Fibroblast of skin of left quadriceps (primary cell): ENCODE data around the gene CD83.

Source experiments
- DNase-seq, 2 experiments: peaks; one replicate each; pipeline ENCODE4 v3.0.0-alpha.2; 2013; ENCODE audit warnings: low read depth in 2 of 2

The CD83 gene

GRCh38 chr6:14091339-14091978 lies 26.1 kb upstream of the CD83 start:
- DNase-seq: no peak

DNA sequence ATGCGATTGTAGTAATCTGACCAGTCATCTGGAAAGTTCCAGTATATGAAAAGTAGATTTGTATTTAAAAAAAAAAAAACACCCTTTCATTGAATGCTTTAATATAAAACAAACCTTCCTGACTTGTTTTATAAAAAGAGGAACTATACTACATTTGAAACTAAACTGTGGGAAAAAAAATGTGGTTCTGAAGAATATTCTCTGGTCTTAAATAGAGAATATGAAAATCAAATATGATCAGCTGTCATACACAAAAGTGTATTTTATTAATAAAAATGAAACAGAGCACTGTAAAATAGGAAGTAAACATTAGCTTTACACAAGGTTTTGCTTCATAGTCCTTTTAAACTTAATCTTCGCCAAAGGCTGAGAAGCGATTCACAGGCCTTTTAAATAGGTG lies 25.3 kb upstream of the CD83 start:
- no peak for DNase-seq

DNA sequence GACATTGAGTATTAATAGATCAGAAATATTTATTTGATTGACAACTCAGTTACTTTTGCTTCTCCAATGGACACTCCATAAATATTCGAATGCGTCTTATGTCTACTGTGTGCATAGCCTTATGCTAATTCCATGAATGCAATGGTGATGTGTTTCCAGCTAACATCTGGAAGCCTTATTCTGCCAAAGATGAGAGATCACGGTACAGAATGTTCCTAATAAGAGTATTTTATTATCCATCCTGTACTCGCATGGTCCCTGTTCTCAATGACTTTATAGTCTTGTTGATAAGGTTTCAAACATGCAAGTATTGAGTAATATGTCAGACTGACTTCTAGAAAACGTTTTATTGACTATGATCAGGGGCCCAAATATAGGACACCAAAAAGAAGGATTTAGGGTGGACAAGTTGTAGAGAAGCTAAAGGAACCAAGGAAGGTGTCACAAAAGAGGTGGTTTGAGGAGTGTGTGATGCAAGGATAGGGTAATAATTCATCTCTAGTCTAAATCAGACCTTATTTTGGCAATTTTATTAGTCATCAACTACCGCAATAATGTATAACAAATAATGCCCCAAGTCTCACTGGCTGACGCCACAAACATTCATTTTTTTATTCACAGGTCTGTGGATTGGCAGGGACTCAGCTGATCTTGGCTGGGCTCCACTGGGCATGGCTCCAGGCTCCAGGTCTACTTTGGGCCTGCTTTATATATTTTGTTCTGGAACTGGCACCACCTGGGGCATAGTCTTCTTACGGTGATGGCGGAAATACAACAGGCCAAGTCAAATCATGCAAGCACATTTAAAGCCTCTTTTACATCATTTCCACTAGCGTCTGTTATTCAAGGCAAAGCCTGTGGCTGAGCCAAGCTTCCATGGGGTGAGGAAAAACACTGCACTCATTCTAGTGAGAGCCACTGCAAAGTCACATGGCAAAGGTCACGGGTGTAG lies 24.5 kb upstream of the CD83 start:
- no peak for DNase-seq

GRCh38 chr6:14094721-14095120 lies 22.9 kb upstream of the CD83 start:
- DNase-seq: no peak

GRCh38 chr6:14095437-14095836 lies 22.1 kb upstream of the CD83 start:
- DNase-seq: no peak

GRCh38 chr6:14100138-14100537 lies 17.4 kb upstream of the CD83 start:
- DNase-seq: no peak

- no peak for DNase-seq
Observed at GRCh38 chr6:14100966-14101365, 16.6 kb upstream of the CD83 start.

GRCh38 chr6:14102383-14102782 lies 15.2 kb upstream of the CD83 start:
- no peak for DNase-seq

DNA sequence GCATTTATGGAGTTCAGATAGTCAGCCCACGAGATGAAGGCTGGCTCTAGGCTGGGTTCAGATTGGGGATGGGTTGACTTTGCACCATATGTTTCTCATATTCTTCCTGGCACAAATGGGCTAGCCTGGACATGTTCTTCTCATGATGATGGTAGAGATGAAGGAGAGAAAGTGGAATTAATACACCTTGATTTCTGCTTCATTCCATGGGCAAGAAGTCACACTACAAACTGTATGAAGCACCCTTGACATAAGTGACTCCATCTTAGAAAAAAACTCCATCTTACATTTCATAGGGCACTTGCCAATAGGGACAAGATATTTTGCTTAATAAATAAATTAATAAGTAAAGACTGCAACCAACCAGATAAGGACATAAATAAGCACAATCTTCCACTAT lies 12.0 kb upstream of the CD83 start:
- no peak for DNase-seq

- DNase-seq: no peak
Observed at GRCh38 chr6:14107000-14107399, 10.6 kb upstream of the CD83 start.

DNA sequence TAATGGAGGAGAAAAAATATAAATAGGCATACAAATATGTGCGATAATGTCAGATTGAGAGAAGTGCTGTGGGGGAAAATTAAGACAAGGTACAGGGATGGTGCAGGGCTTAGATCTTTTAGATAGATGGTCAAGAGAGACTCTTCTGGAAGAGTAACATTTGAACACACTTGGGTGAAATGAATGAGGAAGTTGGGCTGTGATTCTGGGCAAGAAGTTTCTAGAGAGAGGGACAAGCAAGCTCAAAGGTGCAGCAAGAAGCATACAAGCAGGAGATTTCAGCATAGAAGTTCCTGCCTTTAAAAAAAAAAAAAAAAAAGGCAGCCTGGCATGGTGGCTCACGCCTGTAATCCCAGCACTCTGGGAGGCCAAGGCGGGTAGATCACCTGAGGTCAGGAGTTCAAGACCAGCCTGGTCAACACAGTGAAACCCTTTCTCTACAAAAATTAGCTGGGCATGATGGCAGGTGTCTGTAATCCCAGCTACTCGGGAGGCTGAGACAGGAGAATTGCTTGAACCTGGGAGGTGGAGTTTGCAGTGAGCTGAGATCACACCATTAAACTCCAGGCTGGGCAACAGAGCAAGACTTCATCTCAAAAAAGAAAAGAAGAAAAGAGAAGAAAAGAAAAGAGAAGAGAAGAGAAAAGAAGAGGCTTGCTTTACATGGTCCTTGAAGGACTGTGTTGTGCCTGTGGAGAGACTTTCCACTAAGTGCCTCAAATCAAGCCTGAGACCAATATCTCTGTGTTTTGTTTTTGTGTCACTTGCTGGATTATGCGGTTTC lies 9.7 kb upstream of the CD83 start:
- no peak for DNase-seq

DNA sequence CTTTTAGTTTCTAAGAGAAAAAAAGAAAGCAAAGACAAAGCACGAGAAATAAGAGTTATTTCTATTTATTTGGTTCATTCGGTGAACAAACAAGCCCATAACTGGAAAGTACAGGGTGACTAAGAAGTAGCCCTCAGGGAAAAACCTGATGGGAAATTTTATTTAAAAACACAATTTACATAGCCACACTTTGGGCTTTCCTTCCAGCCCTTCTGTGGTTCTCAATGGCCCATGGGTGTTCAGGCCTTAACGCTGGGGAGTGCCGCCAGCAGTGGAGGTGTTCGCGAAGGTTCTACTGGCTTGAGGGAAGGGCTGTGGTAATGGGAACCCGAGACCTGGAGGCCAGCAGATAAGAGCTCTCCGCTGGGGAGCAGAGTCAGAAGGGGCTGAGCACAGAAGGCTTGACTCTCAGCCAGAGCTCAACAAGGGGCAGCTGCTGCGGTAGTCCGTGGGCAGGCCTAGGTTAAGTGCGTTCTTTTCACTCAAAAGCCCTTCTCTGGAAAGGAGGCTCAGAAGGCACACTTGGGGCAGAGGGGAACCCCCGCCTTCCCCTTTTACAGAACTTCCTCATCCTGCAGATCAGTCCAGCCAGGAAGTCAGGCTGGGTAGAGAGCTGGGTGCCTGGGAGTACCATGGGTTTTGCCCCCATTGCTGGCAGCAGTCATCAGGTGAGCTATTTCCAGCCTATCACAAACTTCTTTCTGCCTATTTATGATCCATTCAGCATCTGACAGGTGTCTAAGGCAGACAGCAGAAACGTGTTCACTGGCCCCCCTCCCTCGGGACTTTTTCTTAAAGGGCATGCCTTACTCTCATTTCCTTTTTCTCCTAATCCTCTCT lies 8.8 kb upstream of the CD83 start:
- DNase-seq: no peak

DNA sequence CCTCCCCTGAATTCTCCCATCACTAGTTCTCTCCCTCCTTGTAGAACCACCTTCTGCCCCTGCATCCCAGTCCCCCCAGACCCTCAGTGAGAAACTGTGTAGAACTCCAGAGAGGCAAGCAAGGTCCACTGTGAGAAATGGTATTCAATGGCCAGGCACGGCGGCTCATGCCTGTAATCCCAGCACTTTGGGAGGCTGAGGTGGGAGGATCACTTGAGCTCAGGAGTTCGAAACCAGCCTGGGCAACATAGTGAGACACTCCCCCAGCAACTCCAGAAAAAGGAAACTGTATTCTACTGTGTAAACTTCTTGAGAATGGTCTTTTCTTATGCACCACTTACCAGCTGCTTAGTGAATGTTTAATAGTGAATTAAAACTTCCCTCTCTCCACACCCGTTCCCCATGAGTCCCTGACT lies 8.2 kb upstream of the CD83 start:
- DNase-seq: no peak

DNA sequence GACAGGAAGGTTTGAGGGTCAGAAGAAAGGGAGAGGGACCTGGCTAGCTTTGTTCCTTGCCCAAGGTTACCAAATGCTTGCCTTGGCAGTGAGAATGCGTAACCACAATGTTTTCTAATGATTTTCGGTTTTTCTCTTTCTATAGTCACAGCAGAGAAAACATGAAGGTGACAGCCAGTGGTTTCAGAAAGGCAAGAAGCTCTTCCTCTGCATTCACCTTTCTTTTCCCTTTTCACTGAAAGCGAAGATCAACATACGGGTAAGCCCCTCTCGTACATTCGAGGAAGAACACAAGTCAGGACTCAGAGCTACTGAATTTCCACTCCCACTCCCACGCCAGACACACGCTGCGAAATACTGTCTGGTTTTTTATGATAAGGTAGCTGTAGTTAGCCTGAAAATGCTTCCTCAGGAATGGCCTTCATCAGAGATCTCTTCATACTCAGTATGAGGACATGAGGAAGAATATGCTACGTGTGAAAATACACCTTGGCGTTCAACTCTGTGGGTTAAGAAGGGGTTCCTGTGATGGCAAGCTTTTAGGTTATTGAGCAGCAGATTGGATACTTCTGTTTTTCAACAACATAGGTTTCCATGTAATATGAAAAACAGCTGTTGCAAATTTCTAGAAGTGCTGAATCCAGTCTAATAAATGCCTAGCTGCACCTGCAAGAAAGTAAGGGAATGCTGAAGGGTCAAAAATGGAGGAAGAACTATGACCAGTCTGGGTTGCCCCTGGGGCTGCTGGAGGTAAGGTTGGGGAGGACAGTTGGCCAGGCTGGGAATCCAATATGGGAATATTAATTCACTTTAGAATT lies 7.4 kb upstream of the CD83 start:
- no peak for DNase-seq

- no peak for DNase-seq
Observed at GRCh38 chr6:14113976-14114375, 3.6 kb upstream of the CD83 start.

DNA sequence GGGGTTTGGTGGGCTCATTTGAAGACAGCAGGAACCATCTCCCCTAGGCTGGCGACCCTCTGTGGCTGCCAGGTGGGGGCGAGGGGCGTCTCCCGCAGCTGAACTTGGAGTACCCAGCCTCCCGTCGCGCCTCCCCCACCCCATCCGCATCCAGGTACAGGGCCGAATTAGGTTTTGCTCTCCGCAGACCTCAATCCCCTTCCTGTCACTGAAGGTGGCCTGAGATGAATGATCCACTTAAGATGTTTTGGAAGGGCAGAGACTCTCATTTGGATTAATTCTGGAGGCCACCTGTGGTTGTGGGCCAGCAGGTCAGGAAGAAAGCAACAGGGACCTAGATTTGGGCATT lies 493 bp downstream of the CD83 start:
- DNase-seq: no peak

DNA sequence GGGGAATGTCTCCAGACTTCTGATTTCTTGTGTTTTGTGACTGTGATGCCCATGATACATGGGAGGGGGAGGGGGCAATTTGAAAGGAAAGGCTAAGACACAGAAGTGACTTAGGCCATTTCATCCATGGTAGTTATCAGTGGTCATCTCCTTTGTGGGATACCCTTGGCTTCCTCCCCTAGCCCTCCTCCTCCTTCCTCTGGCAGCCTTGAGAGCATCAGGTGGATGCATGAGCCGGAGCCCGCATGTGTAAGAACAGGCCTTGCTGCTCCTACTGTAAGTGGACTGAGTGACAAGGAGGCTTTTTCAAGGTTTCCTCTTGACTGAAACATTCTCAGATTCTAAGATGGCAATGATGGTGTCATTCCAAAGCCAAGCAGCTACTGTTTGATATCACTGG lies 874 bp downstream of the CD83 start:
- no peak for DNase-seq

GRCh38 chr6:14119784-14120183 lies 2.2 kb downstream of the CD83 start:
- no peak for DNase-seq

GRCh38 chr6:14120546-14120945 lies 3.0 kb downstream of the CD83 start:
- no peak for DNase-seq

DNA sequence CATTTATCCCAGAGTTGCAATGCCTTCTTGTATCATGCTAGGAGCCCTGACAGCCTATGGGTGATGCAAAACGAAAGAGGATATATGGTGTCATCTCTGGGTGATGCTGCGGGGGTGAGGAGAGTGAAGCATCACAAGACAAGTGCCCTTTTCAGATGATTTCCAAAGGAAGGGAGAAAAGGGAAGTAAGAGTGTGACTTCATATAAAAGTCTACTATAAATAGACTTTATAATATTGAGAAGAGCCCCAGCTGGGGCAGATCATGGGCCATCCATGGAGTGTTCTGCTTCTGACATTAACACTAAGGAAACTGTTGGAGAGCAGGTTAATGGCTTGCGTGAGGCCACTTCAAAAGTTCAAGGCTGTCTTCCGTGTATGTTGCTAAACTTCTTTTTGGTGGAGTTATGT lies 4.4 kb downstream of the CD83 start:
- no peak for DNase-seq
